Ishikawa (cell line): Measurements from ENCODE around the gene CTNND2.

Experiments used
- EGR1 ChIP-seq: IDR thresholded peaks from 2 replicates; pipeline ENCODE4 v1.6.1; 2012
- TCF12 ChIP-seq: IDR thresholded peaks from 2 replicates; pipeline ENCODE4 v1.6.1; 2012; ENCODE audit warnings: low read depth
- YY1 ChIP-seq: IDR thresholded peaks from 2 replicates; pipeline ENCODE4 v1.6.1; 2012; ENCODE audit warnings: low read depth
- ZBTB7A ChIP-seq: IDR thresholded peaks from 2 replicates; pipeline ENCODE4 v1.6.1; 2012; ENCODE audit warnings: low read depth

DNA sequence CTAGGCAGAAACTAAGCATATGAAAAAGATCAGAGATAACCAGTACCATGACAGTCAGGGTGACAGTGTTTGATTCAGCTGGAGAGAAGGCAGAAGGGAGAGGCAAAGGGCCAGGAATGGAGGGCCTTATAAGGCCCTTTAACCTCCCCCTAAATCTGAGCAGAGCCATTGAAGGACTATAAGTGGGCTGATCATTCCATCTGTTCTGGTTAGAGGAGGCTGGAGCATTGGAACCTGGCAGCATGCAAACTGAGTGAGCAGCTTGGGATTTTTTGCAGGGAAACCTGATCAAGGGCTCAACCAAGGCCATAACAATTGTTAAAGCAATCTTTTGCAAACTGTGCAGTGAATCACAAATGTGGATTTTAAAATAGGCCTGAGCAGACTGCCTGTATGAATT, 968.7 kb downstream of the CTNND2 start:
- TF ChIP-seq YY1: no peak
- TF ChIP-seq EGR1: no peak
- no peak for TF ChIP-seq TCF12
- no peak for TF ChIP-seq ZBTB7A
